Nephron (organoid): ENCODE results near the gene ALG12.

Source experiments
- H3K27ac Mint-ChIP-seq, 3 experiments: 2 replicates each; pipeline ENCODE4 v1.8.0; 2020; ENCODE audit warnings: mixed read lengths in 3 of 3, mild to moderate bottlenecking in 2 of 3, moderate library complexity in 1 of 3
- H3K27me3 Mint-ChIP-seq: 2 replicates; pipeline ENCODE4 v1.8.0; 2021; ENCODE audit warnings: low read depth, mild to moderate bottlenecking, moderate library complexity, mixed read lengths
- H3K36me3 Mint-ChIP-seq: 2 replicates; pipeline ENCODE4 v1.8.0; 2020; ENCODE audit warnings: low read depth, mixed read lengths
- H3K4me1 Mint-ChIP-seq: 2 replicates; pipeline ENCODE4 v1.8.0; 2020; ENCODE audit warnings: mixed read lengths
- H3K4me3 Mint-ChIP-seq, 3 experiments: 2 replicates each; pipeline ENCODE4 v1.8.0; 2020; ENCODE audit warnings: mild to moderate bottlenecking in 3 of 3, mixed read lengths in 3 of 3, moderate library complexity in 2 of 3
- H3K9me3 Mint-ChIP-seq: 2 replicates; pipeline ENCODE4 v1.8.0; 2020; ENCODE audit warnings: mixed read lengths
- TF ChIP-seq, protein P1 (sequence below), 3 experiments: fragments of 200-600 bp; sonication (generic); IDR thresholded peaks; one replicate each; pipeline ENCODE4 v1.5.0; 2021; ENCODE audit warnings: antibody characterized with exemption in 3 of 3; ENCODE audit not compliant: unreplicated experiment in 3 of 3

Gene ALG12

DNA sequence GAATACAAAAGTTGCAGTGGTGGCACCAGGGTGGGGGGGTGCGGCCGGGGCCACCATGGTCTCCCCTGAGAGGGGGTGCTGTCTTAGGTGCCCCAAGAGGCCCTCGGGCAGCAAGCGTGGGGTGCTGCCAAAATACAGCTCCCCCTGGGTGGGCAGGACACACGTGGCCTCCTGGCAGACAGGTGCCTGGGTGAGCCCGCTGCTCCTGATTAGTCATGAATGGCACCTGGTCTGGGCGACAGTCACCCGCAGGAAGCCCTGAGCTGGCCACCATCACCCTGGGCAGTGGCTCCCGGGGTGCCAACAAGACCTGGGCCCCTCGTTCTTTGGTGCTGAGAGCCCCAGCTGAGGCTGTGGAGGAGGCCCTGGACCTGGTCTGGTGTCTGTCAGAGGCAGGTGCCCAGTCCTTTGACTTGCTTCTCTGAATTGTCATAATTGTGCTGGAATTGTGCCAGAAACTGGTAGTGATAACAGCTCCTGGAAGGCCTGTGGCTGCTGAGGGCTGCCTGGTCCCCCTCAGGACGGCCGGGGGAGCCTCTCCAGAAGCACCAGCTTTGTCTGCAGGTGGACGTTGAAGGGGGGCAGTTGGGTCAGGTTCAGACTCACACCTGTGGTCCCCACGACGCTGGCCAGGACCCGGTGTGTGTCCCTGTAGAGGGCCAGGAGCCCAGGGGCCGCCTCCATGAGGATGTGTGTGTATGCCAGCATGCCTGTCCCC is 14.8 kb downstream of the ALG12 start:
- Mint-ChIP-seq H3K27me3 (peaks cover 6% of the 10 kb centered on the region), H3K36me3 (peaks cover 55% of the 10 kb centered on the region), H3K9me3 (no peaks in the 10 kb centered on the region), H3K4me1 (no peaks in the 10 kb centered on the region), H3K4me3 (no peak overlapping the region), H3K27ac (no peak overlapping the region)
- TF ChIP-seq, protein P1, sequence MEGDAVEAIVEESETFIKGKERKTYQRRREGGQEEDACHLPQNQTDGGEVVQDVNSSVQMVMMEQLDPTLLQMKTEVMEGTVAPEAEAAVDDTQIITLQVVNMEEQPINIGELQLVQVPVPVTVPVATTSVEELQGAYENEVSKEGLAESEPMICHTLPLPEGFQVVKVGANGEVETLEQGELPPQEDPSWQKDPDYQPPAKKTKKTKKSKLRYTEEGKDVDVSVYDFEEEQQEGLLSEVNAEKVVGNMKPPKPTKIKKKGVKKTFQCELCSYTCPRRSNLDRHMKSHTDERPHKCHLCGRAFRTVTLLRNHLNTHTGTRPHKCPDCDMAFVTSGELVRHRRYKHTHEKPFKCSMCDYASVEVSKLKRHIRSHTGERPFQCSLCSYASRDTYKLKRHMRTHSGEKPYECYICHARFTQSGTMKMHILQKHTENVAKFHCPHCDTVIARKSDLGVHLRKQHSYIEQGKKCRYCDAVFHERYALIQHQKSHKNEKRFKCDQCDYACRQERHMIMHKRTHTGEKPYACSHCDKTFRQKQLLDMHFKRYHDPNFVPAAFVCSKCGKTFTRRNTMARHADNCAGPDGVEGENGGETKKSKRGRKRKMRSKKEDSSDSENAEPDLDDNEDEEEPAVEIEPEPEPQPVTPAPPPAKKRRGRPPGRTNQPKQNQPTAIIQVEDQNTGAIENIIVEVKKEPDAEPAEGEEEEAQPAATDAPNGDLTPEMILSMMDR (IDR thresholded peaks at IDR 0.05; ENCODE audit: unreplicated experiment in 3 of 3), result no peak

DNA sequence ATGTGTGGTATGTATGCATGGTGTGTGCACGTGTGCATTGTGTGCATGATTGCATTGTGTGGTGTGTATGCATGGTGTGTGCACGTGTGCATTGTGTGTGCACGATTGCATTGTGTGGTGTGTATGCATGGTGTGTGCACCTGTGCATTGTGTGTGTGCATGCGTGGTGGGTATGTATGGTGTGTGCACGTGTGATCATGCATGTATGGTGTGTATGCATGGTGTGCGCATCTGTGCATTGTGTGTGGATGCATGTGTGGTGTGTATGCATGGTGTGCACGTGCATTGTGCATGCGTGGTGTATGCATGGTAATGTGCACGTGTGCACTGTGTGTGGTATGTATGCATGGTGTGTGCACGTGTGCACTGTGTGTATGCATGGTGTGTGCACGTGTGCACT is 16.8 kb downstream of the ALG12 start:
- Mint-ChIP-seq H3K36me3 (peaks cover 65% of the 10 kb centered on the region), H3K4me1 (no peaks in the 10 kb centered on the region), H3K27ac (no peak overlapping the region), H3K4me3 (no peak overlapping the region), H3K27me3 (peaks cover 6% of the 10 kb centered on the region), H3K9me3 (peaks cover 6% of the 10 kb centered on the region)
- TF ChIP-seq, protein P1 (IDR thresholded peaks at IDR 0.05; ENCODE audit: unreplicated experiment in 3 of 3), result no peak

DNA sequence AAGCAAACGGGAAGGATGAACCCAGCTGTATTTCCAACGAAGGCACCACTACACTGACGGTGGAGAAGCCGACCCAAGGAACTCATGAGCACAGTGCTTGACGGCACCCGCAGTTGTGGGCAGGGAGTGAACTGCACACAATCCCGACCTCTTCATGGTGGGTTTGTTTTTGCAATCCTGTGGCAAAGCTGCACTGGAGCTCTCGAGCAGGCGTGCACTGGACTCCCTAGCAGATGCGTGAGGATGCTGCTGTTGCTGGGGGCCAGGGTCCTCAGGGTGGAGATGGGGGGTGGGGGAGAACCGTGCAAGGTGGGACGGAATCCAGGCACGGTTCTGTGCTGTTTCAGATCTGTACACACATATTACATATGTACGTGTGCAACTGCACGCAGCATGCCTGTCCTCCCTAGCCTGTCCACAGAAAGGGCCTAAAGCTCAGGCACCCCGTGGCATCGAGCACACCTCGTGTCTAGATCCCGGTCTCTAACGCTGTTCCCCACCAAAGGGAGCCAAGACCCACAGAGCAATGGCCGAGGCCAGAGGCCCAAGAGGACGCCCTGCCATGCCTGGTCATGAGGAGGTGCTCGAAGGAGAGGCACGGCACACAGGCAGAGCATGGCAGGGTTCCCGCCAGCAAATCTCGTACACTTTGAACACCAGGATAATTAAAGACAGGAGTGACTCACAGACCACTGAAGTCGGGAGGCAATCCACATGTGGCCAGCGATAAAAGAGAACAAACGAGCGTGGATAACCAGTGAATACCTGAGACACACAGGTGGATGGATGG is 17.6 kb downstream of the ALG12 start:
- no peaks in the 10 kb centered on the region for H3K4me1 Mint-ChIP-seq
- peaks cover 6% of the 10 kb centered on the region for H3K27me3 Mint-ChIP-seq
- TF ChIP-seq, protein P1 (IDR thresholded peaks at IDR 0.05; ENCODE audit: unreplicated experiment in 3 of 3), result no peak
- H3K4me3 Mint-ChIP-seq, result no peak overlapping the region
- peaks cover 6% of the 10 kb centered on the region for H3K9me3 Mint-ChIP-seq
- peaks cover 72% of the 10 kb centered on the region for H3K36me3 Mint-ChIP-seq
- H3K27ac Mint-ChIP-seq, result no peak overlapping the region

DNA sequence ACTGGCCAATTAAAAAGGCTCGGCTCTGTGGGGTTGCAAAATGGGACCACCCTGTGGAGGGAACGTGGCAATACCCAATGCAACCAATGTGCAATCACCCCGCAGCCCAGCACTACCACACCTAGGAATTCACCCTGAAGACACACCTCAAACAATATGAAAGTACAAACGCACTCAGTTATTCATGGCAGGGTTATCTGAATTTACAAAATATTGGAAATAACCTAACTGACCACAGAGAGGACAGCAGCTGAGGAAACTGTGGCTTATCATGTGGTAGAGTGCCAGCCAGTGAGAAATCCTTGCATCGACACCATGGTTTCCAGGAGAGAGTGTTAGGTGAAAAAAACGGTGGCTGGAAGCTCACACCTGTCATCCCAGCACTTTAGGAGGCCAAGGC is 18.7 kb downstream of the ALG12 start:
- Mint-ChIP-seq H3K36me3 (peaks cover 73% of the 10 kb centered on the region), H3K4me1 (no peaks in the 10 kb centered on the region), H3K9me3 (peaks cover 8% of the 10 kb centered on the region), H3K4me3 (no peak overlapping the region), H3K27ac (no peak overlapping the region), H3K27me3 (peaks cover 6% of the 10 kb centered on the region)
- TF ChIP-seq, protein P1 (IDR thresholded peaks at IDR 0.05; ENCODE audit: unreplicated experiment in 3 of 3), result no peak

DNA sequence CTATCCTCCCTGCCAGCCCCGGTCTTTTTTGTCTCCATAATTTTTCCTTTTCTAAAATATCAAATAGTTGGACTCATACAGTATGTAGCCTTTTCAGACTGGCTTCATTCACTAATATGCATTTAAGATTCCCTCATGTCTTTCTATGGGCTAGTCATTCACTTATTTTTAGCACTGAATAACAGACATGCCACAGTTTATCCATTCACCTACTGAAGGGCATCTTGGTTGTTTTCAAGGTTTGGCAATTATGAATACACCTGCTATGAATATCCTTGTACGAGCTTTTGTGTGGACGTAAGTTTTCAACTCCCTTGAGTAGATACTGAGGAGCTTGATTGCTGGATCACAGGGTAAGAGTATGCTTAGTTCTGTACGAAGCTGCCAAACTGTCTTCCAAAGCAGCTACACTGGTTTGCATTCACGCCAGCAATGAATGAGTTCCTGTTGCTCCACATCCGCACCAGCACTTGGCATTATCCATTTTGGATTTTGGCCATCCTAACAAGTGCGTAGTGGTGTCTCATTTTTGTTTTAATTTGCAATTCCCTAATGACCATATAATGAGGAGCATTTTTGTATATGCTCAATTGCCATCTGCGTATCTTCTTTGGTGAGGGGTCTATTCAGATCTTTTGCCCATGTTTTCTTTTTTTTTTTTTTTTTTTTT is 21.1 kb downstream of the ALG12 start:
- Mint-ChIP-seq H3K9me3 (peaks cover 24% of the 10 kb centered on the region), H3K27me3 (peaks cover 6% of the 10 kb centered on the region), H3K27ac (no peak overlapping the region), H3K36me3 (peaks cover 91% of the 10 kb centered on the region), H3K4me3 (no peak overlapping the region), H3K4me1 (no peaks in the 10 kb centered on the region)
- TF ChIP-seq, protein P1 (IDR thresholded peaks at IDR 0.05; ENCODE audit: unreplicated experiment in 3 of 3), result no peak
